Brain microvascular endothelial cell (primary cell): ENCODE results near the gene RNU1-4.
"Not testable (repeated sequence)": the region's sequence is repeated elsewhere in the genome, so short reads cannot be mapped to it uniquely, and the experiment has no call there.

Experiments used
- DNase-seq: peaks from one replicate; pipeline ENCODE4 v3.0.0-alpha.2; 2020
- H3K27ac ChIP-seq: fragments of 250-450 bp; sonication (Bioruptor Pico); 2 replicates; pipeline ENCODE4 v1.5.1; 2020; ENCODE audit warnings: mild to moderate bottlenecking, moderate library complexity
- H3K27me3 ChIP-seq: fragments of 250-450 bp; sonication (Bioruptor Pico); replicated peaks from 2 replicates; pipeline ENCODE4 v1.5.1; 2020; ENCODE audit warnings: mild to moderate bottlenecking
- H3K36me3 ChIP-seq: fragments of 250-450 bp; sonication (Bioruptor Pico); replicated peaks from 2 replicates; pipeline ENCODE4 v1.5.1; 2020; ENCODE audit warnings: mild to moderate bottlenecking
- H3K4me3 ChIP-seq: 2 replicates; pipeline ENCODE4 v1.5.1; 2011; ENCODE audit warnings: low read depth, mild to moderate bottlenecking, control low read depth, low read length, moderate library complexity
- CTCF ChIP-seq: IDR thresholded peaks from 2 replicates; pipeline ENCODE4 v1.5.1; 2011; ENCODE audit warnings: low read depth, mild to moderate bottlenecking, moderate library complexity, low read length, control low read depth, inconsistent platforms; ENCODE audit errors: missing control alignments
- in situ Hi-C: cut with HindIII; loops from 2 replicates; pipeline ENCODE4 v1.10.0; 2017; ENCODE audit warnings: low sequenced_read_pairs, low pct_ligation_motif_present

RNU1-4 gene

GRCh38 chr1:16720351-16721223 is 19.7 kb upstream of the RNU1-4 start:
- H3K27me3 ChIP-seq: peaks cover 9% of the 10 kb centered on the region
- no peak overlapping the region for H3K4me3 ChIP-seq
- TF ChIP-seq CTCF: no peak
- no peaks in the 10 kb centered on the region for H3K36me3 ChIP-seq
- DNase-seq: no peak
- no peak overlapping the region for H3K27ac ChIP-seq
- in situ Hi-C loops: no loop called here

GRCh38 chr1:16721871-16722641 is 18.3 kb upstream of the RNU1-4 start:
- TF ChIP-seq CTCF: no peak
- no peak overlapping the region for H3K27ac ChIP-seq
- no peak overlapping the region for H3K4me3 ChIP-seq
- peaks cover 12% of the 10 kb centered on the region for H3K27me3 ChIP-seq
- DNase-seq: no peak
- in situ Hi-C loops: no loop called here
- no peaks in the 10 kb centered on the region for H3K36me3 ChIP-seq

GRCh38 chr1:16724718-16725438 is 15.4 kb upstream of the RNU1-4 start:
- TF ChIP-seq CTCF: no peak
- Histone ChIP-seq H3K36me3 (no peaks in the 10 kb centered on the region), H3K27me3 (peaks cover 13% of the 10 kb centered on the region), H3K27ac (no peak overlapping the region), H3K4me3 (no peak overlapping the region)
- in situ Hi-C loops: no loop called here
- DNase-seq: no peak

GRCh38 chr1:16725439-16726245 is 14.7 kb upstream of the RNU1-4 start:
- in situ Hi-C loops, H3K27ac ChIP-seq, H3K4me3 ChIP-seq, DNase-seq, H3K36me3 ChIP-seq: not testable (repeated sequence)
- peaks cover 13% of the 10 kb centered on the region for H3K27me3 ChIP-seq

- in situ Hi-C loops: no loop called here
- DNase-seq: peak; percentile 77
- Histone ChIP-seq H3K27ac (no peak overlapping the region), H3K27me3 (peaks cover 13% of the 10 kb centered on the region), H3K4me3 (no peak overlapping the region), H3K36me3 (no peaks in the 10 kb centered on the region)
- TF ChIP-seq CTCF: no peak
These were observed 12.9 kb upstream of the RNU1-4 start for GRCh38 chr1:16727190-16728111.

GRCh38 chr1:16728243-16728949 is 11.9 kb upstream of the RNU1-4 start:
- H3K27ac ChIP-seq: not testable (repeated sequence)

GRCh38 chr1:16732254-16732896 is 7.9 kb upstream of the RNU1-4 start:
- H3K4me3 ChIP-seq, H3K36me3 ChIP-seq, H3K27ac ChIP-seq, in situ Hi-C loops, H3K27me3 ChIP-seq, DNase-seq: not testable (repeated sequence)

More at GRCh38 chr1:16728243-16728949, 11.9 kb upstream of the RNU1-4 start:
- peaks cover 13% of the 10 kb centered on the region for H3K27me3 ChIP-seq
- peak; percentile 0 for DNase-seq
- in situ Hi-C loops, H3K4me3 ChIP-seq, H3K36me3 ChIP-seq: not testable (repeated sequence)
